Pancreas (tissue), 10 donors: ENCODE data around the gene LEAP2. TPM values are rescaled to one million over a fixed set of nuclear protein-coding genes. Genes with fewer than 3 reads are reported as not detected.

ENCODE experiments used
- ATAC-seq, 4 donors: fragments of 200-7000 bp; cut with Tn5 transposase; one replicate each; pipeline versions ENCODE4 v1.8.0 to v1.9.1; 2020; ENCODE audit warnings: mild to moderate bottlenecking in 4 of 4, moderate library complexity in 4 of 4
- DNase-seq, 6 donors: peaks; one replicate each; pipeline ENCODE4 v3.0.0-alpha.2; 2020
- FAIRE-seq: peaks from 2 replicates; lab custom pipeline; 2012; peaks lifted over from hg19 to GRCh38; lab: Jason Lieb, UNC
- H3K27ac ChIP-seq, 4 donors: fragments of 200-600 bp; sonication (generic); 1 replicate in 3 of 4; 2 replicates in 1 of 4; pipeline versions ENCODE4 v1.5.0 to v1.8.0; 2020
- H3K27me3 ChIP-seq, 4 donors: fragments of 200-600 bp; one replicate each; pipeline ENCODE4 v1.8.0; 2021
- H3K36me3 ChIP-seq, 3 donors: fragments of 200-600 bp; sonication (generic) in 1 of 3; one replicate each; pipeline versions ENCODE4 v1.5.0 to v1.8.0; 2020 to 2021
- H3K4me1 ChIP-seq, 3 donors: fragments of 200-600 bp; one replicate each; pipeline ENCODE4 v1.8.0; 2021
- H3K4me3 ChIP-seq, 4 donors: fragments of 200-600 bp; sonication (generic) in 2 of 4; one replicate each; pipeline versions ENCODE4 v1.5.0 to v1.8.0; 2020 to 2021
- H3K9me3 ChIP-seq, 4 donors: fragments of 200-600 bp; one replicate each; pipeline ENCODE4 v1.8.0; 2021
- CTCF ChIP-seq, 4 donors: fragments of 200-600 bp; sonication (generic) in 3 of 4; IDR thresholded peaks; one replicate each; pipeline versions ENCODE4 v1.5.0 to v1.8.0; 2021; ENCODE audit warnings: antibody characterized with exemption in 4 of 4
- WGBS, 2 donors: extraction: QIAGEN DNeasy Blood & Tissue Kit; methylation state at CpG; one replicate each; pipeline ENCODE4 v1.1.7; 2013; 5-methylcytosine and 5-hydroxymethylcytosine counted together
- intact Hi-C, 3 donors: fragments of 100-400 bp; cut with DNase I; formaldehyde crosslinking; loops; one replicate each; pipeline versions ENCODE4 v1.11.1 to v1.14.2; 2022
- polyA plus RNA-seq, 2 donors: library from polyadenylated mRNA; stranded (reverse); fragments of 200-250 nt; gene quantifications; one replicate each; pipeline ENCODE4 v1.2.3, GENCODE V29; 2013
- total RNA-seq, 6 donors: library from RNA; stranded (reverse); fragmentation: NEBNext Ultra II Directional in 4 of 6; extraction: Animal tissue kit (Norgen Biotek cat#: 25700) in 4 of 6; gene quantifications; one replicate each; pipeline versions ENCODE4 v1.2.1 to v1.2.4, GENCODE V29; 2021 to 2023
- donor health status: healthy with polysubstance abuse.
- donor health status: DM: no; HTN: no; CAD: no; lungs with moderate emphysema.
- donor health status: DM: no; HTN: no; CAD: no.
- donor health status: control.
- donor health status: control.
- donor health status: Bipolar disorder and iron deficiency.
- donor health status: DM: yes; HTN: yes; CAD: no.
- donor health status: DM: no; HTN: no; CAD: no.
- donor health status: DM: no; HTN: no; CAD: no.
- donor health status: DM: yes; HTN: yes; CAD: no.

Gene LEAP2
- total and polyA plus RNA-seq, 8 donors, result 0.55 to 3.9 (median 1.4) TPM

- TF ChIP-seq CTCF (IDR thresholded peaks at IDR 0.05), result no peak
- DNase-seq (no peak), FAIRE-seq (no peak), ATAC-seq (no peak)
- H3K27ac ChIP-seq, result no peak overlapping the region
- H3K4me1 ChIP-seq, result no peaks in the 10 kb centered on the region
- no peaks in the 10 kb centered on the region for H3K9me3 ChIP-seq
- H3K4me3 ChIP-seq, result no peak overlapping the region
- 64% methylated on average over 6 of the region's 6 CpGs for WGBS, 2 donors
- intact Hi-C loops, result loop anchor here in 1 of 3 donors (10.0 kb wide), 2 partner anchors 58 to 302 kb away; no protein-coding TSS in a partner anchor
- H3K36me3 ChIP-seq, result peaks cover 0 to 7% (median 0%) of the 10 kb centered on the region in 3 donors
- H3K27me3 ChIP-seq, result no peaks in the 10 kb centered on the region
Measured at GRCh38 chr5:132826424-132827082, 46.9 kb upstream of the LEAP2 start.

- no peak for ATAC-seq
- 85 to 86% methylated on average over 4 of the region's 4 CpGs for WGBS, 2 donors
- no peak for DNase-seq
- no peak for FAIRE-seq
- intact Hi-C loops, result loop anchor here in 1 of 3 donors (10.0 kb wide), 2 partner anchors 57 to 303 kb away; no protein-coding TSS in a partner anchor
- no peak for TF ChIP-seq CTCF (IDR thresholded peaks at IDR 0.05)
- Histone ChIP-seq H3K36me3 (peaks cover 0 to 7% (median 0%) of the 10 kb centered on the region in 3 donors), H3K4me1 (no peaks in the 10 kb centered on the region), H3K27ac (no peak overlapping the region), H3K4me3 (no peak overlapping the region), H3K27me3 (no peaks in the 10 kb centered on the region), H3K9me3 (no peaks in the 10 kb centered on the region)
Measured at GRCh38 chr5:132827943-132828673, 45.4 kb upstream of the LEAP2 start.

- H3K4me3 ChIP-seq, result peak overlapping the region in 2 of 4 donors; percentile 86 to 88
- DNase-seq (peak in 2 of 6 donors; percentile 47 to 60), FAIRE-seq (no peak), ATAC-seq (no peak)
- H3K36me3 ChIP-seq, result peaks cover 0 to 7% (median 0%) of the 10 kb centered on the region in 3 donors
- H3K27me3 ChIP-seq, result no peaks in the 10 kb centered on the region
- 41 to 47% methylated on average over 4 of the region's 4 CpGs for WGBS, 2 donors
- H3K27ac ChIP-seq, result peak overlapping the region in 3 of 4 donors; percentile 87 to 98 (median 96)
- H3K9me3 ChIP-seq, result no peaks in the 10 kb centered on the region
- intact Hi-C loops, result loop anchor here in 1 of 3 donors (10.0 kb wide), 2 partner anchors 56 to 304 kb away; no protein-coding TSS in a partner anchor
- no peaks in the 10 kb centered on the region for H3K4me1 ChIP-seq
- no peak for TF ChIP-seq CTCF (IDR thresholded peaks at IDR 0.05)
Measured at GRCh38 chr5:132828846-132829494, 44.5 kb upstream of the LEAP2 start.

GRCh38 chr5:132829742-132830435 is 43.6 kb upstream of the LEAP2 start:
- Histone ChIP-seq H3K9me3 (no peaks in the 10 kb centered on the region), H3K36me3 (peaks cover 0 to 5% (median 0%) of the 10 kb centered on the region in 3 donors), H3K4me1 (no peaks in the 10 kb centered on the region), H3K27ac (peak overlapping the region; percentile 87 to 98 (median 94)), H3K4me3 (peak overlapping the region; percentile 47 to 88 (median 68)), H3K27me3 (no peaks in the 10 kb centered on the region)
- intact Hi-C loops, result loop anchor here in 1 of 3 donors (10.0 kb wide), 2 partner anchors 55 to 305 kb away; no protein-coding TSS in a partner anchor
- WGBS, 2 donors, result 1 to 2% methylated on average over 56 to 75 of the region's 75 CpGs
- FAIRE-seq (no peak), DNase-seq (peak; percentile 77 to 93 (median 85)), ATAC-seq (peak; percentile 85 to 94 (median 90))
- peak; percentile 77 to 88 (median 86) for TF ChIP-seq CTCF (IDR thresholded peaks at IDR 0.05)
